Astrocyte (in vitro differentiated cells and primary cell): ENCODE results near the gene DNAH1.

Experiments
- CTCF ChIP-seq: IDR thresholded peaks from 2 replicates; pipeline ENCODE4 v1.5.1; 2011; ENCODE audit warnings: low read depth, mild to moderate bottlenecking, inconsistent platforms, low read length, moderate library complexity; ENCODE audit not compliant: insufficient read depth
- EZH2 ChIP-seq: IDR thresholded peaks from 2 replicates; pipeline ENCODE4 v1.6.1; 2012; ENCODE audit warnings: mild to moderate bottlenecking, low read length, inconsistent platforms; ENCODE audit not compliant: insufficient read depth

- TF ChIP-seq EZH2 (no peak), CTCF (no peak)
Observed at GRCh38 chr3:52384019-52384761, 68.1 kb downstream of the DNAH1 start.
